ENCODE data around the gene DENND2A. TPM values are rescaled to one million over a fixed set of nuclear protein-coding genes. Genes with fewer than 3 reads are reported as not detected.

Gene DENND2A
- total RNA-seq, 1 experiment from 2014 or later, result 7.3 TPM

DNA sequence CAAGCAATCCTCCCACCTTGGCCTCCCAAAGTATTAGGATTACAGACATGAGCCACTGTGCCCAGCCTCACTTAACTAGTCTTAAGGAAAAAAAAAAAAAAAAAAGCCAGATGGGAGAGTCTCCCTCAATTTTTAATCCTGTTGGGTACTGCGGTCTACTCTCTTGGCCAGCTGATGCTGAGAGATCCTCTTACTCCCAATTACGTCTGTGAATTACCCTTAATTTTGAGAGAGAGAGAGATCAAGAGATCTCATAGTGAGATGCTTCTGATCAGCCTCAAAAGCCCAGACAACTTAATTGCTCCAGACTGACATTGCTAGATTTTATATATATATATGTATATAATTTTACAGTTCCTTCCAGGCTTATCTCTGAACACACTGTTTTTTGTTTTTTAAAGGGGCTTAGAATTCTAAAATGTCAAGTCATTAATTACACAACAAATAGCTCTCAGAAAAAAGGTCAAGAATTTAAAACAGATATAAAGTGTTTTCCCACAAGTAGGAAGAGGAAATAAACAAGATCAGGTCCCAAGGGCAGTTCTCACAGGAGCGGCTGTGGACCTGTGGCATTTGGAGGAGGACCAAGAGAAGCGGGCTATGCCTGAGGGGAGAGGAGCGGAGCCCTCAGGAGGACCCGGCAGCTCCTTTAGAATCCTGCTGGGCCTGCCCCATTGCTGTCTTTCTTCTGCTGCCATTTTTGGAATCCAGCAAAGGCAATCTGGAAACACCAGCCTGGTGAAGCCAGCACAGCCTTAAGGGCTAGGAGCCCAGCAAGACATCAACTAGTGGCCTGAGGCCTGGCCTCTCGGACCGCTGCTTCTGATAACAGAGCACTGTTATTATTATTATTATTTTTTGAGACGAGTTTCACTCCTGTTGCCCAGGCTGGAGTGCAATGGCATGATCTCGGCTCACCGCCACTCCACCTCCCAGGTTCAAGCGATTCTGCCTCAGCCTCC lies 30.1 kb downstream of the DENND2A start:
- no peak overlapping the region for H2BK15ac ChIP-seq (ENCODE audit: low read depth, low read length)
- TF ChIP-seq, protein P1, sequence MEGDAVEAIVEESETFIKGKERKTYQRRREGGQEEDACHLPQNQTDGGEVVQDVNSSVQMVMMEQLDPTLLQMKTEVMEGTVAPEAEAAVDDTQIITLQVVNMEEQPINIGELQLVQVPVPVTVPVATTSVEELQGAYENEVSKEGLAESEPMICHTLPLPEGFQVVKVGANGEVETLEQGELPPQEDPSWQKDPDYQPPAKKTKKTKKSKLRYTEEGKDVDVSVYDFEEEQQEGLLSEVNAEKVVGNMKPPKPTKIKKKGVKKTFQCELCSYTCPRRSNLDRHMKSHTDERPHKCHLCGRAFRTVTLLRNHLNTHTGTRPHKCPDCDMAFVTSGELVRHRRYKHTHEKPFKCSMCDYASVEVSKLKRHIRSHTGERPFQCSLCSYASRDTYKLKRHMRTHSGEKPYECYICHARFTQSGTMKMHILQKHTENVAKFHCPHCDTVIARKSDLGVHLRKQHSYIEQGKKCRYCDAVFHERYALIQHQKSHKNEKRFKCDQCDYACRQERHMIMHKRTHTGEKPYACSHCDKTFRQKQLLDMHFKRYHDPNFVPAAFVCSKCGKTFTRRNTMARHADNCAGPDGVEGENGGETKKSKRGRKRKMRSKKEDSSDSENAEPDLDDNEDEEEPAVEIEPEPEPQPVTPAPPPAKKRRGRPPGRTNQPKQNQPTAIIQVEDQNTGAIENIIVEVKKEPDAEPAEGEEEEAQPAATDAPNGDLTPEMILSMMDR (conservative IDR thresholded peaks at IDR 0.05), result no peak
- no peaks in the 10 kb centered on the region for H3K79me1 ChIP-seq (ENCODE audit: insufficient read depth, low read depth, low read length, poor library complexity, severe bottlenecking)
- peaks cover under 1 to 2% of the 10 kb centered on the region in 2 experiments for H3K4me1 Mint-ChIP-seq
- no peak overlapping the region for H2AFZ ChIP-seq (ENCODE audit: low read length)
- no peak overlapping the region for H3K27ac Mint-ChIP-seq
- no peak overlapping the region for H3K23ac ChIP-seq (ENCODE audit: insufficient read length, low read depth, low read length)
- no peak overlapping the region for H4K91ac ChIP-seq (ENCODE audit: insufficient read length, low read depth, low read length)
- H2AK5ac ChIP-seq (ENCODE audit: insufficient read length, low read length), result no peak overlapping the region
- no peak overlapping the region for H2BK120ac ChIP-seq (ENCODE audit: low read depth, low read length, poor library complexity, severe bottlenecking)
- H3K23me2 ChIP-seq (ENCODE audit: insufficient read length, low read depth, low read length, poor library complexity, severe bottlenecking), result no peaks in the 10 kb centered on the region
- H3K27me3 Mint-ChIP-seq (ENCODE audit: low read depth), result no peaks in the 10 kb centered on the region
- DNase-seq, result no peak
- H3K18ac ChIP-seq (ENCODE audit: insufficient read length, low read depth, low read length), result no peak overlapping the region
- no peak overlapping the region for H2BK20ac ChIP-seq (ENCODE audit: low read depth, low read length, poor library complexity, severe bottlenecking)
- H4K8ac ChIP-seq (replicated peaks; ENCODE audit: insufficient read length, low read depth, low read length), result no peak overlapping the region
- H3K9me3 Mint-ChIP-seq, result no peaks in the 10 kb centered on the region
- no CpG with 5 or more reads among the region's 12 CpGs for WGBS (ENCODE audit: extremely low coverage, insufficient read length, low lambda C conversion rate)
- no peak overlapping the region for H3K4ac ChIP-seq (ENCODE audit: low read depth, low read length)
- H3K14ac ChIP-seq (ENCODE audit: insufficient read depth, low read length), result no peak overlapping the region
- no peaks in the 10 kb centered on the region; a peak in 1 of 7 replicates for H3K36me3 Mint-ChIP-seq (ENCODE audit: insufficient read depth in 1 of 3, low read depth in 3 of 3)
- no peaks in the 10 kb centered on the region for H4K20me1 ChIP-seq (ENCODE audit: control insufficient read depth, insufficient read depth, insufficient read length)
- no peak overlapping the region for H3K4me2 ChIP-seq (ENCODE audit: insufficient read depth, insufficient read length, low read length)
- no peak overlapping the region for H3K4me3 Mint-ChIP-seq
- no peak overlapping the region for H3K9ac ChIP-seq (ENCODE audit: extremely low read depth, insufficient read length, low read length)
- no peak overlapping the region for H3T11ph ChIP-seq (ENCODE audit: low read length)
- H2BK5ac ChIP-seq (ENCODE audit: insufficient read length, low read length), result no peak overlapping the region
- no peaks in the 10 kb centered on the region for H3K9me3 ChIP-seq (ENCODE audit: control insufficient read depth, low read depth, low read length)
- no peak overlapping the region for H3K27ac ChIP-seq (ENCODE audit: insufficient read length, low read depth, low read length)
- no peak overlapping the region for H2BK12ac ChIP-seq (ENCODE audit: insufficient read length, low read depth, low read length)
- H3K79me2 ChIP-seq (ENCODE audit: insufficient read depth, low read length), result no peaks in the 10 kb centered on the region
- no peaks in the 10 kb centered on the region for H3K27me3 ChIP-seq (ENCODE audit: insufficient read depth, low read length)
- H3K56ac ChIP-seq (ENCODE audit: insufficient read length, low read depth, low read length), result no peak overlapping the region
- H3K4me1 ChIP-seq (ENCODE audit: insufficient read depth, low read length), result no peaks in the 10 kb centered on the region
- no peak overlapping the region for H4K5ac ChIP-seq (ENCODE audit: insufficient read length, low read depth, low read length)
